Adipocyte (in vitro differentiated cells): ENCODE measurements around the gene IER5.
"Not testable (repeated sequence)": the region's sequence is repeated elsewhere in the genome, so short reads cannot be mapped to it uniquely, and the experiment has no call there.

Experiments
- DNase-seq: peaks from one replicate; pipeline ENCODE4 v3.0.0-alpha.2; 2015; ENCODE audit warnings: low read depth
- H3K27me3 ChIP-seq: replicated peaks from 2 replicates; pipeline ENCODE4 v1.7.0; 2013; ENCODE audit warnings: mild to moderate bottlenecking, low read length, moderate library complexity; ENCODE audit not compliant: control insufficient read depth, insufficient read depth
- H3K36me3 ChIP-seq: 2 replicates; pipeline ENCODE4 v1.7.0; 2013; ENCODE audit warnings: low read length, mild to moderate bottlenecking, moderate library complexity; ENCODE audit not compliant: control insufficient read depth, insufficient read depth, severe bottlenecking
- H3K4me1 ChIP-seq: 2 replicates; pipeline ENCODE4 v1.7.0; 2013; ENCODE audit warnings: mild to moderate bottlenecking, low read length, moderate library complexity; ENCODE audit not compliant: control insufficient read depth, insufficient read depth
- H3K4me3 ChIP-seq: 2 replicates; pipeline ENCODE4 v1.7.0; 2013; ENCODE audit warnings: mild to moderate bottlenecking, low read length, moderate library complexity
- H3K9ac ChIP-seq: 2 replicates; pipeline ENCODE4 v1.7.0; 2013; ENCODE audit warnings: mild to moderate bottlenecking, low read length, moderate library complexity
- H3K9me3 ChIP-seq: 2 replicates; pipeline ENCODE4 v1.7.0; 2013; ENCODE audit warnings: mild to moderate bottlenecking, low read length, moderate library complexity; ENCODE audit not compliant: control insufficient read depth

The IER5 gene

DNA sequence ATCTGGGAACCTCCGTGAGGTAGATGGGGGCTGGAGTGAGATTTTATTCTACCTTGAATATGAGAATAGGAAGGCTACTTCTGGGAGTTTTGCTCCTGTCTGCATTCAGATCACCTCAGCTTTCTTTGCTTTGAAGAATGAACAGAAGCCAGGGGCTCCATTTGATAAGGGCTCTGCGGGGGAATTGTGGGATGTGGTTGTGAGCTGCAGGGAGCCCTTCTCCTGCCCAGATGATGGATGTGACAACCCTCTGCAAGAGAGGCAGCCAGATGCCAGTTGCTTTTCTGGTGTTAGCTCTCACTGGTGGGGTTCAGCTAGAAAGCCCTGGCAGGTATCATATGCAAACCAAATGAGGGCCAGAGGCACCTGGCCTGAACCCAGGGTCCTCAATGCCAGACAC is 21.5 kb downstream of the IER5 start:
- Histone ChIP-seq H3K9me3 (no peaks in the 10 kb centered on the region), H3K36me3 (no peaks in the 10 kb centered on the region), H3K9ac (no peak overlapping the region), H3K27me3 (no peaks in the 10 kb centered on the region), H3K4me1 (peaks cover 17% of the 10 kb centered on the region), H3K4me3 (no peak overlapping the region)
- DNase-seq = no peak

DNA sequence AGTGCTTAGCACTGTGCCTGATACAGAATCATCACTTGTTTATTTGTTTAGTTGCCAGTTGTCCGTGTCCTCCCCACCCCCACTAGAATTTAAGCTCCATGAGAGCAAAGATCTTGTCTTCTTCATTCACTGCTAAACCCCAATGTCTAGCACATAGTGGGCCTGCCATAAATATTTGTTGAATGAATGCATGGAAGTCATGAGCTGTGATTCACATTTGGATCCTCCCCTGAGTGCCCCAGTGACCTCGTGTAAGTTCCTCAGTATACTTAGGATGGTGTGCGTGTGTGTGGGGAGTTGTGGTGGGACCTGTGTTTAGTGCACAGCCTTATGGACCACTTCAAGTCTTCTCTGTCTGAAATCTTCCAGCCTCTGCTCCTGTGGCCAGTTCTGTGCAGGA is 23.1 kb downstream of the IER5 start:
- Histone ChIP-seq H3K4me3 (no peak overlapping the region), H3K9ac (no peak overlapping the region), H3K36me3 (no peaks in the 10 kb centered on the region), H3K4me1 (peaks cover 17% of the 10 kb centered on the region), H3K9me3 (no peaks in the 10 kb centered on the region), H3K27me3 (no peaks in the 10 kb centered on the region)
- no peak for DNase-seq

DNA sequence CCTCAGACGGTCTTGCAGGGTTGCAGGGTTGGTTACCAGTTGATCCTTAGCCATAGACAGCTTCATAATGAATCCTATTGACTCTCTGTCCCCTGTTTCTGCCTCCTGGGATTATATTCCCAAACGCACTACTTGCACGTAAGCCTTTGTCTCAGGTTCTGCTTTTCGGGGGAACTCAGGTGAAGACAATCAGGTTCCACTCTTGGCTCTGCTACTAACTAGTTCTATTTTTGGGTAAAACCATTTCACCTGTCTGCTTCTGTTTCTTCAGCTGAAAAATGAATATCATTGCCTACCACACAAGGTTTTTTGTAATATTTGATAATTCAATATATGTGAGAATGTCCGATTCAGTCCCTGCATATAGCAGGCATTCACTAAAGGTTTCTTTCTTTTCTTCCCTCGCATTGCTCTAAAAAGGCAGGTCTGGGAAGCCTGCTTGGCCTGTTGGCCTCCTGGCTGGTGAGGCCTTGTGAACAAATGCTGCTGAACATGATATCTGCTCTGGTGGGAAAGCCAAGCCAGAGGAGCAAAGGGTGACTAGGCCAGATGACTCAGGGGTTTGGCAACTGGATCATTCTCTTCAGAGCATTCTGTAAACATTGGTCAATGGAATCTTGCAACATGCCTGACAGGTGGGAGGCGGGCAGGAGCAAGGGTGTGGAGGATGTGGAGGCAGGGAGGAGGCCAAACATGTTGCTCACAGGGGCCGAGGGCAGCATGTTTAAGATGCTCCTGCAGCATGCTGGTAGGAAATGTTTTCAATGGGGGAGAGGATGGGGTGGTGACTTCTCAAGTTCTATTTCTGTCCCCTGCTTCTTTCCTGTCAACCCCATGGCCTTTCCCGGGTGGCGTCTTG is 23.8 kb downstream of the IER5 start:
- no peaks in the 10 kb centered on the region for H3K36me3 ChIP-seq
- H3K9me3 ChIP-seq = no peaks in the 10 kb centered on the region
- no peaks in the 10 kb centered on the region for H3K27me3 ChIP-seq
- no peak overlapping the region for H3K4me3 ChIP-seq
- H3K4me1 ChIP-seq = peaks cover 17% of the 10 kb centered on the region
- peak; percentile 95 for DNase-seq
- peak overlapping the region; percentile 31 for H3K9ac ChIP-seq

DNA sequence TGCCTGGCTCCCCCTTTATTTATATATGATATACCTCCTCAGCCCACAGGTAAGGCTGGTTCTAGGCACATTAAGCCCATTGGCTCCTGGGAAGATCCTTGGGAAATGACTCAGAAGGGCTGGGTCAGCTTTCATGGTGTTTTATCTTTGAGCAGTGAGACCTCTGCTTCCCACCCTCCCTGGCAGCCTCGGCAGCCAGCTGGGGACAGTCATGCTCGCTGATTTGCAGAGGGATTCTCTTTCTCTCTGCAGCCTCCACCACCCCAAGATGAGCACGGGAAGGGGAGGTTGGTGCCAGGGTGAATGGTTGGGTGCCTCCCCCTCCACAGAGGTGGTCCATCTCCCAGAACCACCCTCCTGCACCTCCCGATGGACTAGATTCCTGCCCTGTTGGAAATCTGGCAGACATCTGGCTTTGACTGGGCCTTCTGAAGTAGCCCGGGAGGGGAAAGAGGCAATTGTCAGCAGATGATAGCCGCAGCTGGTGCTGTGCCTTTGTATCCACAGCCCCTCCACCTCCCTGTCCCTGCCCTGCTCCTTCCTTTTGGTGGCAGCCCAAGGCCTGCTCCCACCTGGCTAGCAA is 24.6 kb downstream of the IER5 start:
- H3K9ac ChIP-seq = no peak overlapping the region
- H3K4me1 ChIP-seq = peaks cover 17% of the 10 kb centered on the region
- no peaks in the 10 kb centered on the region for H3K27me3 ChIP-seq
- no peak overlapping the region for H3K4me3 ChIP-seq
- DNase-seq = peak; percentile 48
- no peaks in the 10 kb centered on the region for H3K9me3 ChIP-seq
- H3K36me3 ChIP-seq = no peaks in the 10 kb centered on the region

DNA sequence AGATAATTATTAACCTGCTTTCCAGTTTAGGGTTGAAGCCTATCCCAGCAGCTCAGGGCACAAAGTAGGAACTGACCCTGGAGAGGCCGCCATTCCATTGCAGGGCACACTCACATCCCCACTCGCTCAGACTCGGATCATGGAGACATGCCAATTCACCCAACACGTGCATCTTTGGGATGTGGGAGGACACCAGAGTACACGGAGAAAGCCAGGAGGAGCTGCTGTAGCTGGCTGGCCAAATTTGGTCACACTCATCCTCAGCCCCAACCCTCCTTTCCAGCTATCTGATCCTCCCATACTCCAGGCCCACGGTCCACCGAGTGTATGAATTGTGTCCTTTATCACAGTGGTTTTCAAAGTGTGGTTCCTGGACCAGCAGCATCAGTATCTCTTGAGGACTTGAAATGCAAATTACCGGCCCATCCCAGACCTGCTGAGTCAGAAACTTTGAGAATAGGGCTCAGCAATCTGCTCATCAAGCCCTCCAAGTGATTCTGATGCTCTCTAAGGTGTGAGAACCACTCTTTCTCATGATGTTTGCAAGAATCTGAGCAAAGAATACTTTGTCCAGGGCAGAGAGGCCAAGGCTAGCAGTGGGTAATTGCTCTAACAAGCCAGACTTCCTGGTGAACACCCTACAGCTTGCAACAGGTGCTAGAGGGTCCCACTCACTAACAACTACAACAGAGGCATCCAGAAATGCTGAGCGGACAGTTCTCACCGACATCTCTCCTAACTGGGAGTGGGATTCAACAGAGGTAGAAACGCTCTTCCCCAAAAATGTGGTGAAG is 26.3 kb downstream of the IER5 start:
- no peaks in the 10 kb centered on the region for H3K9me3 ChIP-seq
- H3K4me3 ChIP-seq = no peak overlapping the region
- no peak for DNase-seq
- peaks cover 17% of the 10 kb centered on the region for H3K4me1 ChIP-seq
- H3K36me3 ChIP-seq = no peaks in the 10 kb centered on the region
- H3K9ac ChIP-seq = no peak overlapping the region
- no peaks in the 10 kb centered on the region for H3K27me3 ChIP-seq

DNA sequence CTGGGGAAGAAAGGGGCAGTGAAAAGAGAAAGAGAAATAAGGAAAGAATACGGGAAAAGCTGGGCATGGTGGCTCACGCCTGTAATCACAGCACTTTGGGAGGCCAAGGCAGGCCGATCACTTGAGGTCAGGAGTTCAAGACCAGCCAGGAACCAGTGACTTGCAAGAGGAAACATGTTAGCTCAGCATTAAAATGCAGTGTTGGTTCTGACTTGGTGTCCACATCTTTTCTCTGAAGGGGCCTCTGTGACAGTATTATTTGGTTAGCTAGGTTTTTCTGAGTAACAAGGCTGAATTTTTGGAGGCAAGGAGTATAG is 26.8 kb downstream of the IER5 start:
- H3K4me1 ChIP-seq = peaks cover 17% of the 10 kb centered on the region
- H3K36me3 ChIP-seq = no peaks in the 10 kb centered on the region
- H3K9me3 ChIP-seq = no peaks in the 10 kb centered on the region
- H3K9ac ChIP-seq = no peak overlapping the region
- DNase-seq = no peak
- H3K4me3 ChIP-seq = no peak overlapping the region
- no peaks in the 10 kb centered on the region for H3K27me3 ChIP-seq

DNA sequence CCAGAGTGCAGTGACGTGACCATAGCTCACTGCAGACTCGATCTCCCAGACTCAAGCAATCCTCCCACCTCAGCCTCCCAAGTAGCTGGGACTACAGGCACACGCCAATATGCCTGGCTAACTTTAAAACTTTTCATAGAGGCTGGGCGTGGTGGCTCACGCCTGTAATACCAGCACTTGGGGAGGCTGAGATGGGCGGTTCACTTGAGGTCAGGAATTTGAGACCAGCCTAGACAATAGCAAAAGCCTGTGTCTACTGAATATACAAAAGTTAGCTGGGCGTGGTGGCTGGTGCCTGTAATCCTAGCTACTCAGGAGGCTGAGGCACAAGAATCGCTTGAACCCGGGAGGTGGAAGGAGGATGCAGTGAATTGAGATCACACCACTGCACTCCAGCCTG is 27.5 kb downstream of the IER5 start:
- not testable (repeated sequence) for H3K4me3 ChIP-seq, DNase-seq, H3K27me3 ChIP-seq, H3K36me3 ChIP-seq, H3K9me3 ChIP-seq, H3K9ac ChIP-seq
- H3K4me1 ChIP-seq = peaks cover 17% of the 10 kb centered on the region

DNA sequence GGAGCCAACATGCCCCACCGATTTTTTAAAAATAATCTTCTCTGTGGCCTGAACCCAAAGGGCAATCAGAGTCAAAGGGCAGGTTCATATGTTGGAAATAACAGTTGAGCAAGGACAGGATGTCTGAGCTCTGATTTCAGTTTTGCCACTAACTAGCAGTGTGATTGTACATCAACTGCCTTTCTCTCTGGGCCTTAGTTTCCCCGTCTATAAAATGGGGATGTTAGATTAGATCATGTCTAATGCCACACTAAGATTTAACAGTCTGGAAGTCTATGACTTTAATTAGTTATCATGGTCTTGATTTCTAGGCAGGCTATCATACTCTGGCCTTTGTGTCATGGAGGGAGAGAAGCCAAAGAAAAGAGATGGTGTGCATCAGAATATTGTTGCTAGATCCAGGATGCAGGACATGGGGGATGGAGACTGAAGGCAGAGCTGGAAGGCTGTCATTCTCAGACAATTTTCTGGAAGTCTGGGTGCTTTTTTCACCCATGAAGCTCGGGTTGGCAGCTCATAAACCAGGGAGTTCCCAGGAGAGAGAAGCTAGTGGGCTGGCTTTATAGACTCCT is 28.4 kb downstream of the IER5 start:
- no peaks in the 10 kb centered on the region for H3K36me3 ChIP-seq
- no peak overlapping the region for H3K4me3 ChIP-seq
- H3K9ac ChIP-seq = no peak overlapping the region
- no peaks in the 10 kb centered on the region for H3K27me3 ChIP-seq
- H3K4me1 ChIP-seq = peaks cover 13% of the 10 kb centered on the region
- H3K9me3 ChIP-seq = no peaks in the 10 kb centered on the region
- no peak for DNase-seq

DNA sequence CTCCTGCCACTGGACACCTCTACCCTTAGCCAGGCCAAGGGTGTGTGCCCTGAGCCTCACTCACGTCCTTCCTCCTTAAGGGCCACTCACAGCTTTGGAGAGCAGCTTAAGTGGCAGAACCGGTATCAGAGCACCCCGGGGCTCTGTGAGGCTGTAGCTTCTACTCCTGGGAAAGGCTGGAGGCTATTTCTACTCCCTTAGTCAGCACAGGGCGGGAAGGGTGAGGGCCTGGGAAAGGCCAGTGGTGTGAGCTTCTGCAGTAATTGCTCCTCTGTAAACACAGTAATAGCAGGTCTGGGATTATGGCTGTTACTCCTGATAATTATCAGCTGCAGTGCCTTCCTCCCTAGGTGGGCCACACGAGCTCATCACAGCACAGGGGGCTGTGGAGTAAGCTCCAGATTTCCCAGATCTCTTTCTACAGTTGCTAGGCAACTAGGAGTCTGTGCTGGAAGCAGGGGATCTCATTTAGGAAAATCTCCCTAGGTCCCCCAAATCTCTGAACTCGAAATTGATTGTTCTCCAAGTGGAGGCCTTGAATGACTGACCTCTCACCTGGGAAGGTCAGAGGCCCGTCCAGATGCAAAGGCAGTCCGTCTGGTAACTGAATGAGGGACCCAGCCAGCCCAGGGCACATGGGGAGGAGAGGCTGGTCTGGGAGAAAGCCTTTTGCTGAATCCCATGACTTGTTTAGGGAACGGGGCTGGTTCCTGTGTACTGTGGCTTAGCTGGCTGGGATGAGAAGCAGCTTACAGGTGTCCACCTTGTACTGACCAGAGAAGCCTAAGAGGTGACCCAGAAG is 29.3 kb downstream of the IER5 start:
- H3K36me3 ChIP-seq = no peaks in the 10 kb centered on the region
- DNase-seq = peak; percentile 63
- H3K4me3 ChIP-seq = no peak overlapping the region
- H3K4me1 ChIP-seq = peaks cover 4% of the 10 kb centered on the region
- no peaks in the 10 kb centered on the region for H3K27me3 ChIP-seq
- H3K9ac ChIP-seq = no peak overlapping the region
- no peaks in the 10 kb centered on the region for H3K9me3 ChIP-seq

DNA sequence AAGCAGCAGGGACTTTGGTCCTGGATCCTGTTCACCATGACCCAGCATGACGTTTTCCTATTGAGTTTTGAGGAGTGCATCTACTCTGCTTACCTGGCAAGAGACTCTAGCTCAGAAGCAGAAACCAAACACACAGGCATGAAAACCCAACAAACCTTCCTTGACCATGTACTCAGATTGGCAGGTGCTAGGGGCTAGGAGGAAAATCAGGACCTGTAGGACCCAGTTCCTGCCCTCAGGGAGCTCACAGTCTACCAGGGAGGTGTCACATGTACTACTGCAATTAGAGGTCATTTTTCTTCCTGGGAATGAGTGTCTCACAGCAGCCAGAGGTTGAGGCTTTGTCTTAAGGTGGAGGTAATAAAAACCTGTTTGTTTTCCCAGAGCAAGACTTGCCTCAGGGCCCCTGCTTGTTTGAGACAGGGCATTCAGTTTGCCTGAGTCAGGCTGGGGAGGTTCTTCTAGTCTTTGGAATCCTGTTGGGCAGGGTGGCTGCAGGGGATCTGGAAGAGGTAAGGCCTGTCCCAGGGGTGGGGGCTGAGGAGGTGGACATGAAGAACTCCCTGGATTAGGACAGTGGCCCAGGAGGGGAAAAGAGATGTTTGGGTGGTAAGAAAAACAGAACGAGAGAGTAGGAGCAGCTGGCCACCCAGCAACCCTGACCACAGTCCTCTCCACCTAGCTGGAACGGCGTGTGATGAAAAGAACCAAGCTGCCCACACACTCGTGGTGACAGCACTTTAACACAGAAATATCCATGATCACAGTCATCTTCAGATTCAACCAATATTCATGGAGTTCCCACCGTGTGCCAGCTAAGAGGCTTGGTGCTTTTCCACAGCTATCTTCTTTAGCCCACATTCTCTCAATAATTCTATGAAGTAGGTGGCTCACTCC is 30.8 kb downstream of the IER5 start:
- no peak overlapping the region for H3K9ac ChIP-seq
- no peak overlapping the region for H3K4me3 ChIP-seq
- H3K9me3 ChIP-seq = no peaks in the 10 kb centered on the region
- no peaks in the 10 kb centered on the region for H3K27me3 ChIP-seq
- no peaks in the 10 kb centered on the region for H3K4me1 ChIP-seq
- peak; percentile 27 for DNase-seq
- H3K36me3 ChIP-seq = no peaks in the 10 kb centered on the region
